ENCODE results near the gene DNAH17. TPM values are rescaled to one million over a fixed set of nuclear protein-coding genes. Genes with fewer than 3 reads are reported as not detected.

Gene DNAH17
- total RNA-seq, 4 donors from 2014 or later = 0.22 to 0.51 TPM; not detected in 2

DNA sequence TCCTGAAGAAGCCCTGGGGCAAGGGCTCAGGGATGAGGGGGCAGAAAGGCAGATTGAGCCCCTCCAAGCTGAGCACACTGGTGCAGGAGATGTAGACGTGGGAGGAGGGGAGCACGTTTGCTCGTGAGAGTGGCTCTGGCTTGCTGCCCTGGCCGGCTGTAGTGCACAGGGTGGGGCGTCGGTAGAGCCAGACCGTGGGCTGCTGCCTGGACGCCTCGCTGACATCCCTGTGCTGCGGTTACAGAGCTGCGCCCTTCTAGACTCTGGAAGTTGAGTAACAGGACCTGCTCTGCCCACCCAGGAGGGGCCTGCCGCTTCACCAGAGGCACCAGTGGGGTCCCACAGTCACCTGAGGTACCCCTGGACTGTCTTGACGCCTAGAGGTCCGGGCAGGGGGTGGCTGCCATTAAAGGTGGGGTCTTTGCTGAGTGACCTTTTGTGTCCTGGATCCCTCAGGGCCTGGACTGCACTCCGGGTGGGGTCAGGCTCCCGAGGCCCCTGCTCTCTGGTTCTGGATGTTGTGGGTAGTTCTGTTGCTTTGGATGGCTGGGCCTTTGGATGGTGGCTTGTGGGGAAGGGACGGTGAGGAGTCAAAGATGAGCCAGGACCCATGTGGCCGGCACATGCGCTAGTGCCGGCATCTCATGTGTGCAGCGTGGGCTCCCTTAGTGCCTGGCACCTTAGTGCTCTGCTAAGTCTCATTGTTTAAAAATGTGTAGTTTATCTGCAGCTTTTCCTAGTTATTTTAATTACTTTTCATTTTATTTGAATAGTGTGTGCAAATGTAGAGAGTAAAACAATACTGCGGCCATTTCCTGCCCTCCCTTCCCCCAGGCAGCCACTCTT lies 157.0 kb downstream of the DNAH17 start:
- TF ChIP-seq, protein P1, sequence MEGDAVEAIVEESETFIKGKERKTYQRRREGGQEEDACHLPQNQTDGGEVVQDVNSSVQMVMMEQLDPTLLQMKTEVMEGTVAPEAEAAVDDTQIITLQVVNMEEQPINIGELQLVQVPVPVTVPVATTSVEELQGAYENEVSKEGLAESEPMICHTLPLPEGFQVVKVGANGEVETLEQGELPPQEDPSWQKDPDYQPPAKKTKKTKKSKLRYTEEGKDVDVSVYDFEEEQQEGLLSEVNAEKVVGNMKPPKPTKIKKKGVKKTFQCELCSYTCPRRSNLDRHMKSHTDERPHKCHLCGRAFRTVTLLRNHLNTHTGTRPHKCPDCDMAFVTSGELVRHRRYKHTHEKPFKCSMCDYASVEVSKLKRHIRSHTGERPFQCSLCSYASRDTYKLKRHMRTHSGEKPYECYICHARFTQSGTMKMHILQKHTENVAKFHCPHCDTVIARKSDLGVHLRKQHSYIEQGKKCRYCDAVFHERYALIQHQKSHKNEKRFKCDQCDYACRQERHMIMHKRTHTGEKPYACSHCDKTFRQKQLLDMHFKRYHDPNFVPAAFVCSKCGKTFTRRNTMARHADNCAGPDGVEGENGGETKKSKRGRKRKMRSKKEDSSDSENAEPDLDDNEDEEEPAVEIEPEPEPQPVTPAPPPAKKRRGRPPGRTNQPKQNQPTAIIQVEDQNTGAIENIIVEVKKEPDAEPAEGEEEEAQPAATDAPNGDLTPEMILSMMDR (IDR thresholded peaks at IDR 0.05; ENCODE audit: low read depth) = no peak

GRCh38 chr17:78418326-78419026 lies 158.7 kb downstream of the DNAH17 start:
- TF ChIP-seq, protein P1 (IDR thresholded peaks at IDR 0.05; ENCODE audit: low read depth) = no peak

DNA sequence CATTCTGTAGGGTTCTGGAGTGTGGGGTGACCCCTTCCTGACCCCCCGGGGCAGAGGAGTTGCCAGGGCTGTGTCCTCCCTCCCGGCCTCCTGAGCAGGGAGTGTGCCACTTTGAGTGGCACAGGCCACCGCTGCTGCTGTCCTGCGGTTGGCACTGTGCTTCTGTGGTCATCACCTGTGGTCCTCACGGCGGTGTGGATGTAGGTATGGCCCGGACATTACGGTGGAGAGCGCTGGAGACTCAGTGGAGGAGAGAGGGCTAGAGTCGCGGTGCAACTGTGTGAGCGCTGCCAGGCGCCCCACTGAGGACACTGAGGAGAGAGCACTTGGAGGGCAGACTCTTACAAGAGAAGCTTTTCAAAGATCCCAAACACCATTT lies 159.7 kb downstream of the DNAH17 start:
- TF ChIP-seq, protein P1 (IDR thresholded peaks at IDR 0.05; ENCODE audit: low read depth) = no peak

DNA sequence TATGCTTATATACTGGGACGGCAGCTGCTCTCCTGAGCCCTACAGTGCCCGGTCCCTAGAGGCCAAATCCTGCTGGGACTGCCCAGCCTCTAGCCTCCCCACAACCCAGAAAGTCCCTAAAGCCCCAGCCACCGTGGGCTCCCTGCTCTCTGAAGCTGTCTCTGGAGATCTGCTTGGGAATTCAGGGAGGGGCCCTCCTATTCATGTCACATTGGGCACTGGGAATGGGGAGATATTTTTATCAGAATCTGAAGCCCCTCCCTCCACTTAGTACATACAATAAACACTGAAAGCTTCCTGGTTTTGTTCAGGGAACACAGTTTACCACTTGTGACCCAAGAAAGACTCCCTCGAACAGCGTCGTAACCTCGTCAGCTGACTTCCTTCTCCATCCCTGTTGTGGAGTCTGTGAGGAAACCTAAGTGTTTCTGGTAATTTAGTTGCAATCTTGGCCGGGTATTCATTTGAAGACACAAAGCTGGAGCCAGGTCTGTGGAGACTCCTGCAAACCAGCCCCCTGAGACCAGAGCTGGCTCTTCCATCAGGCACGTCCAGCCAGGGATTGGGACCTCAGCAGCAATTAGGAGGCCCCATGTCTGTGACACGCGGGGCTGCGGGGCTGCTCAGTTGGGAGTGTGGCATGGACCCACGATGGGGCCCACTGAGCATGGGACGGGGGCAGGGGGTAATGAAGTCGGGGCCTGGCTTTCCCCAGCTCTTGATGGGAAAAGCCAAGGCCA lies 160.2 kb downstream of the DNAH17 start:
- TF ChIP-seq, protein P1 (IDR thresholded peaks at IDR 0.05; ENCODE audit: low read depth) = no peak

DNA sequence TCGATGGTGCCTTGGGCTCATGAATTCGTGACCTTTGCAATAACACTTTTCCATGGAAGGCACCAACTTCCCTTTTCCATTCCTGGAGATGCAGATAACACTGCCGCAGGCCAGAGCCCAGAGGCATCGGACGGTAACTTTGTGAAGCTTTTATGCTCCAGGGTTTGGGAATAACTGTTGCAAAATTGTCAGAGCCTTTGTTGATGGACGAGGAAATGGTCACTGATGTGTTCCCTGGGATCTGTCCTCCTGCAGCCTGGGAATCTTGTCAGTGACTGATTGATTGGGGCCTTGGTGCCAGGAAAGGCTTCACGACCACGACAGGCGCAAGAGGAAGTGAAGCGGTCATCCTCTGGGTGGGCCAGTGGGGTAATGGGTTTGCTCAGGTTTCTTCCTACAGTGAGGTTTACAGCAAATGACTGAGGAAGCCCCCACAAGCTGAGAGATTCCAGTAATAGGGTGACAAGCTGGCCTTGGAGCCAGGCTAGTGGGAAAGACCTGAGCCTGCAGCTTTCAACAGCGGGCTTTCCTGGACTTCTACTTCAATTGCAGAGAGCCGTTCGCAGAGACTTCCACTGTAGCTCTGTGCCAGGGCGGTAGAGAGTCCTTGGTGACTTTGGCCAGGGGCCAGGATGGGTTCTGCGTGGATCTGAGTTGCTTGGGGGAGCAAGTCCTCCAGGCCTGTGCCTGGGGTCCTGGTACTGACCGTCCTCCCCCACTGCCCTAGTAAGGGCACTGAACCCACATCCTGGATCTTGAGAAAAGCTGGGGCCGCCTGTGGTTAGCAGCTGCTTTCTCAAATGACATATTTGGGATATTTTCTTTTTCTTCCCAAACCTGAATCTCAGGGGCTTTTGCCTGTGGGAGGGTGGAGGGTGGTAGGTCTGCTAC lies 161.1 kb downstream of the DNAH17 start:
- TF ChIP-seq, protein P1 (IDR thresholded peaks at IDR 0.05; ENCODE audit: low read depth) = no peak

GRCh38 chr17:78414178-78415162 lies 162.7 kb downstream of the DNAH17 start:
- TF ChIP-seq, protein P1 (IDR thresholded peaks at IDR 0.05; ENCODE audit: low read depth) = no peak

All from subcutaneous adipose tissue (tissue), 4 donors.